Hepatocyte (in vitro differentiated cells): Measurements from ENCODE around the gene LRP1B. TPM values are rescaled to one million over a fixed set of nuclear protein-coding genes. Genes with fewer than 3 reads are reported as not detected.

Experiments used
- DNase-seq: peaks from one replicate; pipeline ENCODE4 v3.0.0-alpha.2; 2016; ENCODE audit warnings: low spot score
- H2AFZ ChIP-seq: fragments of 200-600 bp; sonication (generic); 2 replicates; pipeline ENCODE4 v1.6.0; 2016; ENCODE audit warnings: antibody characterized with exemption, mild to moderate bottlenecking
- H3K27ac ChIP-seq: fragments of 200-600 bp; sonication (generic); 2 replicates; pipeline ENCODE4 v1.5.1; 2016; ENCODE audit warnings: mild to moderate bottlenecking
- H3K27me3 ChIP-seq: fragments of 200-600 bp; sonication (generic); 2 replicates; pipeline ENCODE4 v1.6.1; 2016
- H3K36me3 ChIP-seq: fragments of 200-600 bp; sonication (generic); replicated peaks from 2 replicates; pipeline ENCODE4 v1.5.1; 2016; ENCODE audit warnings: low read depth; ENCODE audit not compliant: insufficient read depth
- H3K4me1 ChIP-seq: fragments of 200-600 bp; sonication (generic); 2 replicates; pipeline ENCODE4 v1.5.1; 2016; ENCODE audit warnings: mild to moderate bottlenecking, moderate library complexity; ENCODE audit not compliant: insufficient read depth
- H3K4me2 ChIP-seq: fragments of 200-600 bp; sonication (generic); 2 replicates; pipeline ENCODE4 v1.6.0; 2016
- H3K4me3 ChIP-seq: fragments of 200-600 bp; sonication (generic); 2 replicates; pipeline ENCODE4 v1.5.1; 2016; ENCODE audit warnings: mild to moderate bottlenecking
- H3K79me2 ChIP-seq: fragments of 200-600 bp; sonication (generic); 2 replicates; pipeline ENCODE4 v1.6.0; 2017; ENCODE audit warnings: mild to moderate bottlenecking
- H3K9me2 ChIP-seq: fragments of 200-600 bp; sonication (generic); replicated peaks from 2 replicates; pipeline ENCODE4 v1.6.0; 2017; ENCODE audit warnings: mild to moderate bottlenecking; ENCODE audit not compliant: insufficient read depth
- H3K9me3 ChIP-seq: fragments of 200-600 bp; sonication (generic); 2 replicates; pipeline ENCODE4 v1.5.1; 2016; ENCODE audit warnings: low read depth, mild to moderate bottlenecking
- H4K20me1 ChIP-seq: fragments of 200-600 bp; sonication (generic); 2 replicates; pipeline ENCODE4 v1.6.0; 2016; ENCODE audit warnings: mild to moderate bottlenecking; ENCODE audit not compliant: insufficient read depth, poor library complexity, severe bottlenecking
- CTCF ChIP-seq: fragments of 200-600 bp; sonication (generic); IDR thresholded peaks from 2 replicates; pipeline ENCODE4 v1.5.1; 2016; ENCODE audit warnings: antibody characterized with exemption, mild to moderate bottlenecking; ENCODE audit not compliant: poor library complexity
- EZH2 ChIP-seq: fragments of 200-600 bp; sonication (generic); IDR thresholded peaks from 2 replicates; pipeline ENCODE4 v1.6.1; 2016; ENCODE audit warnings: antibody characterized with exemption, mild to moderate bottlenecking, borderline replicate concordance
- EZH2phosphoT487 ChIP-seq: fragments of 200-600 bp; sonication (generic); IDR thresholded peaks from one replicate; pipeline ENCODE4 v1.6.1; 2018; ENCODE audit warnings: antibody characterized with exemption, mild to moderate bottlenecking, low read depth, moderate library complexity; ENCODE audit not compliant: unreplicated experiment, severe bottlenecking
- WGBS: methylation state at CpG from one replicate; pipeline ENCODE4 v1.1.6; 2016; ENCODE audit warnings: low lambda C conversion rate; ENCODE audit errors: missing lambda C conversion rate; 5-methylcytosine and 5-hydroxymethylcytosine counted together
- polyA plus RNA-seq: library from polyadenylated mRNA; unstranded; fragments of >200 nt; fragmentation: Nextera tagmentation; extraction: Ambion mirVana; gene quantifications from 2 replicates; pipeline ENCODE4 v1.2.1, GENCODE V29; 2016
- total RNA-seq: library from RNA; depleted of rRNA; stranded (reverse); fragments of >200 nt; gene quantifications from 2 replicates; pipeline ENCODE4 v1.2.3, GENCODE V29; 2014

Gene LRP1B
- total and polyA plus RNA-seq, 2 experiments from 2014 or later, result 0.65 to 2.0 TPM

GRCh38 chr2:141676139-141676538 lies 454.7 kb downstream of the LRP1B start:
- WGBS, result 90% methylated on average over 2 of the region's 2 CpGs
- H3K79me2 ChIP-seq, result no peaks in the 10 kb centered on the region
- no peaks in the 10 kb centered on the region for H3K36me3 ChIP-seq
- no peak overlapping the region for H3K4me2 ChIP-seq
- no peaks in the 10 kb centered on the region for H3K9me2 ChIP-seq
- no peaks in the 10 kb centered on the region for H3K27me3 ChIP-seq
- H4K20me1 ChIP-seq, result no peaks in the 10 kb centered on the region
- no peaks in the 10 kb centered on the region for H3K9me3 ChIP-seq
- no peak for DNase-seq
- no peak overlapping the region for H3K27ac ChIP-seq
- no peaks in the 10 kb centered on the region for H3K4me1 ChIP-seq
- no peak overlapping the region for H2AFZ ChIP-seq
- no peak overlapping the region for H3K4me3 ChIP-seq
- TF ChIP-seq EZH2, result no peak
- TF ChIP-seq CTCF, result no peak
- TF ChIP-seq EZH2phosphoT487, result no peak

GRCh38 chr2:141666191-141666590 lies 464.6 kb downstream of the LRP1B start:
- Histone ChIP-seq H3K27me3 (no peaks in the 10 kb centered on the region), H3K79me2 (no peaks in the 10 kb centered on the region), H3K4me2 (no peak overlapping the region), H2AFZ (no peak overlapping the region), H4K20me1 (no peaks in the 10 kb centered on the region), H3K9me3 (no peaks in the 10 kb centered on the region), H3K4me3 (no peak overlapping the region), H3K9me2 (no peaks in the 10 kb centered on the region), H3K27ac (no peak overlapping the region), H3K36me3 (no peaks in the 10 kb centered on the region), H3K4me1 (no peaks in the 10 kb centered on the region)
- DNase-seq, result no peak
- TF ChIP-seq EZH2phosphoT487, result no peak
- TF ChIP-seq CTCF, result no peak
- no peak for TF ChIP-seq EZH2

GRCh38 chr2:141660232-141660631 lies 470.6 kb downstream of the LRP1B start:
- Histone ChIP-seq H3K9me2 (no peaks in the 10 kb centered on the region), H3K27me3 (no peaks in the 10 kb centered on the region), H2AFZ (no peak overlapping the region), H3K36me3 (no peaks in the 10 kb centered on the region), H3K9me3 (no peaks in the 10 kb centered on the region), H3K4me2 (no peak overlapping the region), H3K4me3 (no peak overlapping the region), H4K20me1 (no peaks in the 10 kb centered on the region), H3K79me2 (no peaks in the 10 kb centered on the region), H3K27ac (no peak overlapping the region), H3K4me1 (no peaks in the 10 kb centered on the region)
- TF ChIP-seq EZH2phosphoT487 (no peak), EZH2 (no peak), CTCF (no peak)
- WGBS, result 93% methylated on average over 8 of the region's 8 CpGs
- no peak for DNase-seq

GRCh38 chr2:141654311-141654710 lies 476.5 kb downstream of the LRP1B start:
- no peak overlapping the region for H3K4me3 ChIP-seq
- H3K27ac ChIP-seq, result no peak overlapping the region
- H3K4me2 ChIP-seq, result no peak overlapping the region
- TF ChIP-seq EZH2, result no peak
- TF ChIP-seq EZH2phosphoT487, result no peak
- TF ChIP-seq CTCF, result no peak
- no peaks in the 10 kb centered on the region for H3K4me1 ChIP-seq
- no peaks in the 10 kb centered on the region for H3K9me2 ChIP-seq
- no peaks in the 10 kb centered on the region for H4K20me1 ChIP-seq
- WGBS, result 80% methylated on average over 1 of the region's 1 CpG
- no peaks in the 10 kb centered on the region for H3K79me2 ChIP-seq
- H3K36me3 ChIP-seq, result no peaks in the 10 kb centered on the region
- no peaks in the 10 kb centered on the region for H3K9me3 ChIP-seq
- no peak for DNase-seq
- H3K27me3 ChIP-seq, result no peaks in the 10 kb centered on the region
- no peak overlapping the region for H2AFZ ChIP-seq
